Measurements from ENCODE around the gene SLC26A9.

The SLC26A9 gene

GRCh38 chr1:205948039-205948438 is 4.8 kb upstream of the SLC26A9 start:
- TF ChIP-seq CTCF (IDR thresholded peaks at IDR 0.05; ENCODE audit: extremely low read depth, missing control alignments), result no peak
- DNase-seq (ENCODE audit: low spot score), result no peak

GRCh38 chr1:205947024-205947423 is 3.8 kb upstream of the SLC26A9 start:
- no peak for TF ChIP-seq CTCF (IDR thresholded peaks at IDR 0.05; ENCODE audit: extremely low read depth, missing control alignments)
- no peak for DNase-seq (ENCODE audit: low spot score)

DNA sequence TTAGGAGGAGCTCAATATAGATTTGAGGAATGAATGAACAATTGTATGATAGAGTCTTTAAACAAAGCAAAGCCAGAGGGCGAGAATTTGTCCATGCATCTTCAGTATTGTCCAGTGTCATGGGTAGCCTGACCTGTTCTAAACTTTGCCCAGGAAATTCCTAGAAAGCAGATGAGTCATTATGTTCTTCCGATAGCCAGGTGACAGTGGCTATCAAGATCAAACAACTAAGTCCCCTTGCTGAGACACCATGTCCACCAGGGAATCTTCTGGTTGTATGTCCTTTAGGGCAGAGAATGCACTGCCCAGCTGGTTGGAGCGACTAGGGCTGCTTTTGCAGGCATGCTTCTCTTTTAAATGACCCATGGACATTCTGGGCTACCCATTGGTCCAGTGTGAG is 1.8 kb upstream of the SLC26A9 start:
- DNase-seq (ENCODE audit: low spot score), result no peak
- TF ChIP-seq CTCF (IDR thresholded peaks at IDR 0.05; ENCODE audit: extremely low read depth, missing control alignments), result no peak

DNA sequence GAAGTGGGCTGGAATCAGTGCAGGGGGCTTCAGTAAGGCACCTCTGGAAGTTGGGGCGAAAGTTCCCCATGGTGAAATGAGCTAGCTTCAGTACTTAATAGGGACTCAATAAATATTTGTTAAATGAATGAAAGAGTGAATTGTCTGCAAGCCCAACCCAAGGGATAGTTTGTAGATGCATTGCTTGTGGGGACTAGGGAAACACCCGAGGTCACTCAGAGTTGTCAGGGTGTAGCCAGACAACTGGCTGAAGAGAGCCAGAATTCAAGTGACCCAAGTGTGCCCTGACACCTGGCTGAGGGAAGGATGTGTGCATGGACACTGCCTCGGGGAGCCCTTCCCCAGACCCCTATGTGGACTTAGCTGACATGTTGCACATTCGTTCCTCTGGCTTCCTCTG is 1.3 kb upstream of the SLC26A9 start:
- DNase-seq (ENCODE audit: low spot score), result no peak
- no peak for TF ChIP-seq CTCF (IDR thresholded peaks at IDR 0.05; ENCODE audit: extremely low read depth, missing control alignments)

DNA sequence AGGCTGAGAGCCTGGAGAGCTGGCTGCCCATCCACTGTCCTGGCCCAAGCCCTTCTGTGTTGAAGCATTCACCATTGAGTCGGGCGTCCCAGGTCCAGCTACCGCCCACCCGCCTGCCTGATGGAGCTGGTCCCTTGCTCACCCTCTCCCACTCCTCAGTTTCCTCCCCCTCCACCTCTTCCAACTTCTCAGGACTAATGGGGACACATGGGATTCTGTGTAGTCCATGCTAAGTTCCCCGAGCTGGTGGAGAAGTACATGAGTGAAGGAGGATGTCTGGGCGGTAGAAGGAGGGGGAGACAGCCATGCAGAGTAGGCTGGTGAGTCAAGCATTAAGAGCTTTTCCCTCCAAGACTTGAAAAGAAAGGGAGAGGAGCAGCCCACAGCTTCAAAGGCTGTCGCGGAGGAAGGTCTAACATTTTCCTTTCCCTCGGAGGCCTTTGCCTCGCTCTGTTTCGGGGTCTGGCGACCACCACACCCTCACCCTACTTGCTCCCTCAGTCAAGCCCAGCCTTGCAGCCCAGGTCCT is 561 bp downstream of the SLC26A9 start:
- TF ChIP-seq CTCF (IDR thresholded peaks at IDR 0.05; ENCODE audit: extremely low read depth, missing control alignments), result no peak
- DNase-seq (ENCODE audit: low spot score), result no peak

GRCh38 chr1:205940710-205941109 is 2.5 kb downstream of the SLC26A9 start:
- TF ChIP-seq CTCF (IDR thresholded peaks at IDR 0.05; ENCODE audit: extremely low read depth, missing control alignments), result no peak
- no peak for DNase-seq (ENCODE audit: low spot score)

GRCh38 chr1:205939690-205940330 is 3.4 kb downstream of the SLC26A9 start:
- DNase-seq (ENCODE audit: low spot score), result no peak
- TF ChIP-seq CTCF (IDR thresholded peaks at IDR 0.05; ENCODE audit: extremely low read depth, missing control alignments), result no peak
